PC-9 (cell line): ENCODE data around the gene HID1.

ENCODE experiments used
- CTCF ChIP-seq: fragments of 200-600 bp; sonication (generic); conservative IDR thresholded peaks from 2 replicates; pipeline ENCODE4 v1.6.1; 2017; ENCODE audit warnings: mixed run types, antibody characterized with exemption, mild to moderate bottlenecking, moderate library complexity
- EZH2 ChIP-seq: fragments of 200-600 bp; sonication (generic); IDR thresholded peaks from 2 replicates; pipeline ENCODE4 v1.8.0; 2017; ENCODE audit warnings: antibody characterized with exemption, low read depth

GRCh38 chr17:75020331-75021110, 48.0 kb upstream of the HID1 start:
- no peak for TF ChIP-seq CTCF
- no peak for TF ChIP-seq EZH2
